Measurements from ENCODE around the gene GOLGA6L10.
"Not testable (repeated sequence)": the region's sequence is repeated elsewhere in the genome, so short reads cannot be mapped to it uniquely, and the experiment has no call there.

Gene GOLGA6L10

GRCh38 chr15:82344421-82344820 is 4.9 kb downstream of the GOLGA6L10 start:
- FAIRE-seq: not testable (repeated sequence)

GRCh38 chr15:82343851-82344250 is 5.4 kb downstream of the GOLGA6L10 start:
- not testable (repeated sequence) for FAIRE-seq; DNase-seq (ENCODE audit: insufficient read length, low spot score)

More at GRCh38 chr15:82344421-82344820, 4.9 kb downstream of the GOLGA6L10 start:
- DNase-seq (ENCODE audit: insufficient read length, low spot score): not testable (repeated sequence)

GRCh38 chr15:82342632-82343374 is 6.5 kb downstream of the GOLGA6L10 start:
- DNase-seq (ENCODE audit: insufficient read length, low spot score); FAIRE-seq: not testable (repeated sequence)

- not testable (repeated sequence) for DNase-seq (ENCODE audit: insufficient read length, low spot score); FAIRE-seq
Measured at GRCh38 chr15:82338573-82338972, 10.7 kb downstream of the GOLGA6L10 start.

GRCh38 chr15:82338053-82338452 is 11.2 kb downstream of the GOLGA6L10 start:
- DNase-seq (ENCODE audit: insufficient read length, low spot score); FAIRE-seq: not testable (repeated sequence)

- FAIRE-seq; DNase-seq (ENCODE audit: insufficient read length, low spot score): not testable (repeated sequence)
Measured at GRCh38 chr15:82337051-82337450, 12.2 kb downstream of the GOLGA6L10 start.

- DNase-seq (ENCODE audit: insufficient read length, low spot score); FAIRE-seq: not testable (repeated sequence)
Measured at GRCh38 chr15:82336180-82336647, 13.1 kb downstream of the GOLGA6L10 start.

- FAIRE-seq; DNase-seq (ENCODE audit: insufficient read length, low spot score): not testable (repeated sequence)
Measured at GRCh38 chr15:82335006-82335405, 14.3 kb downstream of the GOLGA6L10 start.

GRCh38 chr15:82334554-82334932 is 14.7 kb downstream of the GOLGA6L10 start:
- not testable (repeated sequence) for FAIRE-seq; DNase-seq (ENCODE audit: insufficient read length, low spot score)

GRCh38 chr15:82333603-82334553 is 15.4 kb downstream of the GOLGA6L10 start:
- not testable (repeated sequence) for DNase-seq (ENCODE audit: insufficient read length, low spot score); FAIRE-seq

- not testable (repeated sequence) for FAIRE-seq; DNase-seq (ENCODE audit: insufficient read length, low spot score)
Measured at GRCh38 chr15:82332711-82333602, 16.3 kb downstream of the GOLGA6L10 start.

- not testable (repeated sequence) for FAIRE-seq; DNase-seq (ENCODE audit: insufficient read length, low spot score)
Measured at GRCh38 chr15:82331576-82332304, 17.5 kb downstream of the GOLGA6L10 start.

- not testable (repeated sequence) for FAIRE-seq; DNase-seq (ENCODE audit: insufficient read length, low spot score)
Measured at GRCh38 chr15:82330921-82331320, 18.4 kb downstream of the GOLGA6L10 start.

GRCh38 chr15:82329039-82329438 is 20.2 kb downstream of the GOLGA6L10 start:
- FAIRE-seq; DNase-seq (ENCODE audit: insufficient read length, low spot score): not testable (repeated sequence)

GRCh38 chr15:82327372-82327771 is 21.9 kb downstream of the GOLGA6L10 start:
- not testable (repeated sequence) for DNase-seq (ENCODE audit: insufficient read length, low spot score); FAIRE-seq

- DNase-seq (ENCODE audit: insufficient read length, low spot score); FAIRE-seq: not testable (repeated sequence)
Measured at GRCh38 chr15:82326896-82327295, 22.4 kb downstream of the GOLGA6L10 start.

GRCh38 chr15:82325646-82326045 is 23.6 kb downstream of the GOLGA6L10 start:
- not testable (repeated sequence) for DNase-seq (ENCODE audit: insufficient read length, low spot score); FAIRE-seq

GRCh38 chr15:82324831-82325230 is 24.4 kb downstream of the GOLGA6L10 start:
- not testable (repeated sequence) for DNase-seq (ENCODE audit: insufficient read length, low spot score); FAIRE-seq

GRCh38 chr15:82322488-82322887 is 26.8 kb downstream of the GOLGA6L10 start:
- not testable (repeated sequence) for DNase-seq (ENCODE audit: insufficient read length, low spot score); FAIRE-seq
